ENCODE data around the gene TNNI2. TPM values are rescaled to one million over a fixed set of nuclear protein-coding genes. Genes with fewer than 3 reads are reported as not detected.
A peak's percentile ranks its signal among the peaks of the same experiment; 100 is the strongest.
"Not testable (repeated sequence)": the region's sequence is repeated elsewhere in the genome, so short reads cannot be mapped to it uniquely, and the experiment has no call there.

TNNI2 gene
- total RNA-seq, 2 experiments from 2014 or later: 0.31 TPM; not detected in 1

DNA sequence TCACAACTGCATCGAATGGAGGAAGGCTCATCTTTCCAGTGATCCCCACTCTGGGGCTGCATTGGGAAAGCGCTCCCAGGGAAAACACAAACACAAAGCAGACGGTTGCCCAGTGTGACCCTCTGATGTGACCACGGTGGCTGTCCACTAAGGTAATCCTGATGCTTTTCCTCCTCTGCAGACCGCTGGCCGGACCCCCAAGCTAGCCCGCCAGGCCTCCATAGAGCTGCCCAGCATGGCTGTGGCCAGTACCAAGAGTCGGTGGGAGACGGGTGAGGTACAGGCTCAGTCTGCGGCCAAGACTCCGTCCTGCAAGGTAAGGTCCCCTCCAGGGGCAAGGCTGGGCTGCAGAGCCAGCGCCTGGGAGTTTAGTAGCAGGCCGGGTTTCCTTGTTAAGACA lies 47.8 kb downstream of the TNNI2 start:
- H3K36me3 Mint-ChIP-seq, H3K27ac Mint-ChIP-seq, H3K9me3 Mint-ChIP-seq, H3K27me3 Mint-ChIP-seq, H3K4me3 Mint-ChIP-seq, DNase-seq: not testable (repeated sequence)
- H3K4me1 Mint-ChIP-seq: peaks cover 10% of the 10 kb centered on the region

DNA sequence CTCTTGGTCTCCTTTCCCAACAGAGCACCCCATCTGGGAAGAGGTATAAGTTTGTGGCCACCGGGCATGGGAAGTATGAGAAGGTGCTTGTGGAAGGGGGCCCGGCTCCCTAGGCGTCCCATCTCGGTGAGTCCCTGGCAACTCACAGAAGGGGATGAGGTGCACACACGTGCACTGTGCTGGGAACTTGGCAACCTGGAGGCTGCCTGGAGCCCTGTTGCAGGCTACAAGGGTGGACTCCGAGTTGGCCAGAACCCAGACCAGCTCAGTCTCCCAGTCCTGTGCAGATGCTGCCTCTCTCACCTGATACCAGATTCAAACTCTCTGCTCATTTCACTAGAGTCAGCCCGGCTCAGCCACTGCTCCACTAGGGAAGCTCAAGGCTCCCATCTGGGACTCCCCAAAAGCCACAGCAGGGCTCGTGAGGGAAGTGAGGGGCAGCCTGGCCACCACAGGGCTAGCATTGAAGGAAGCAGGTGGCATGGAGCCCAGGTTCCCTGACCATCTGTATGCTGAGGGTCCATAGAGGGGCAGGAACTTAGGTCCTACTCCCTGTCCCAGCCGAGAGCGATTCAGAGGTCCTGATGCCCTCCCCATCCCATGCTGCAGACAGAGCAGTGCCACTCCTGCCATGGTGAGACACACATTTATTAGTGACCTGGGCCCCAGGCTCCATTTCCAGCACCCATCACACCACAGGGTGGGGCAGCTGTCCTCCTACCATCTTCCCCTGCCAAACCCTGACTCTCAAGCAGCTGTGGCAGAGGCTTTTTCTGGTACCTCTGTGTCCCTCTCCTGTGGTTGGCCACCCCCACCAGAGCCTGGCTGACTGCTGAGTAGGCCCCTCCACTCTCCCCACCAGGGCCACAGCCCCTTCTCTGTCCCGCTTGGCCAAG lies 48.9 kb downstream of the TNNI2 start:
- DNase-seq: no peak
- Mint-ChIP-seq H3K9me3 (no peaks in the 10 kb centered on the region), H3K4me3 (no peak overlapping the region), H3K27me3 (no peaks in the 10 kb centered on the region), H3K27ac (no peak overlapping the region), H3K4me1 (peaks cover 17% of the 10 kb centered on the region), H3K36me3 (peaks cover 12% of the 10 kb centered on the region)

- no peaks in the 10 kb centered on the region for H3K9me3 Mint-ChIP-seq
- DNase-seq: no peak
- peaks cover 17% of the 10 kb centered on the region for H3K36me3 Mint-ChIP-seq
- peaks cover 17% of the 10 kb centered on the region for H3K4me1 Mint-ChIP-seq
- peak overlapping the region; percentile 66 for H3K27ac Mint-ChIP-seq
- no peaks in the 10 kb centered on the region for H3K27me3 Mint-ChIP-seq
- peak overlapping the region; percentile 81 for H3K4me3 Mint-ChIP-seq
Measured at GRCh38 chr11:1888347-1888753, 49.6 kb downstream of the TNNI2 start.

DNA sequence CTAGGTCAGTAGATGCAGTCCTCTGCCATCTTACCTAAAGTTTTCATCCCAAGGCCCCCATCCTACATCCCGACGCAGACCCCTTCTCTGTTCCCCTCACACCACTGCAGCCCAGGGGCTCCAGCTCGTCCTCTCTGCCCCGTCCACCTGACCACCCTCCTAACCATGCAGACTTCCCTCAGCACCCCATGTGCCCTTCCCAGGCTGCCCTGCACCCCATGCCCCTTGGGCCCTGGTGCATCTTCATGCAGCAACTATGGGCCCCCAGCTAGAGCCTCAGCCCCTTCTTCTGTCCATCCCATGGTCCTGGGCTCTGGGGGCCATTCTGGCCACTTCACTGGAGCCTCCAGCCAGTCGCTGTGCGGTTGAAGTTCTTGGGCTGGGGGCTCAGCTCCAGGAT lies 50.0 kb downstream of the TNNI2 start:
- DNase-seq: no peak
- H3K4me3 Mint-ChIP-seq: peak overlapping the region; percentile 81
- H3K36me3 Mint-ChIP-seq: peaks cover 21% of the 10 kb centered on the region
- H3K27ac Mint-ChIP-seq: peak overlapping the region; percentile 66
- no peaks in the 10 kb centered on the region for H3K27me3 Mint-ChIP-seq
- H3K9me3 Mint-ChIP-seq: no peaks in the 10 kb centered on the region
- H3K4me1 Mint-ChIP-seq: peaks cover 22% of the 10 kb centered on the region

- Mint-ChIP-seq H3K4me1 (peaks cover 22% of the 10 kb centered on the region), H3K27ac (peak overlapping the region; percentile 82), H3K36me3 (peaks cover 21% of the 10 kb centered on the region), H3K4me3 (peak overlapping the region; percentile 81), H3K9me3 (no peaks in the 10 kb centered on the region), H3K27me3 (no peaks in the 10 kb centered on the region)
- DNase-seq: peak; percentile 81
Measured at GRCh38 chr11:1889224-1889930, 50.6 kb downstream of the TNNI2 start.

DNA sequence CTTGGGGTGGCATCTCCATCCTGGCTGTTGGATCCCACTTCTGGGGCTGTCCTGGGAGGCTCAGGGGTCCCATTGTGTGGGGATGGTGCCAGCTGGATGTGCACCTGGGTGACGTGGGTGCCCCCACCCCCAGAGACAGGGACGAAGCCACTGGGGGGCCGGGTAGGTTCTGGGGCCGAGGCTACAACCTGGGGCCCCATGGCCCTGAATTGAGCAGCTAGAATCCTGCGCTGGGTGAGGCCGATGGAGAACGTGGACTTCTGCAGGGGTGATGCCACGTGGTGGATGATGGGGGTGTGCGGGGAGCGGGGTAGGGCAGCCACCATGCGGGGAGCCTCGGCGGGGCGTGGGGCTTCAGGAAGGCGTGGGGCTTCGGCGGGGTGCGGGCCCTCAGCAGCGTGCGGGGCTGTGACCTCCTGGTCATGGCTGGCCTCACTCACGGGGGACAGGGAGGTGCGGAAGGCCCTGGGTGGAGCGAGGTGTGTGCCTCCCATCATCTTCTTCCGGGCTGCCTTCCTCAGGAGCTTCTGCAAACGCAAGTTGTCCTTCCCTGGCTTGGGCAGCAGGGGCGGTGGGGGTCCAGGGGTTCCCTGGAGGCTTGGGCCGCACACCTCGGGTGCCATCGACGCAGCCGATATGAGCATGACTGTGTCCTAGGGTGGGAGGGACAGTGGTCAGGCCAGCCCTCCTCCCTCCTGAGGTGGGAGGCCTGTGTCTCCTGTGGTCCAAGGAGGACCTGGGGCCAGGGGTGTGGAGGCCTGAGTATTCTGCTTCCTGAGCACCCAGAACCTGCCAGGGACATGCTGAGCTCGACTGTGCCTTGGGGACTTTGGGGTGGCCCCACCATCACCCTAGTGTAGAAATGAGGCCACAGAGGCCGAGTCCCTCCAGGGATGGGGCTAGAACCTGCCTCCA lies 51.4 kb downstream of the TNNI2 start:
- Mint-ChIP-seq H3K4me3 (peak overlapping the region; percentile 81), H3K27ac (peak overlapping the region; percentile 82), H3K9me3 (no peaks in the 10 kb centered on the region), H3K4me1 (peaks cover 22% of the 10 kb centered on the region), H3K36me3 (peaks cover 21% of the 10 kb centered on the region), H3K27me3 (no peaks in the 10 kb centered on the region)
- DNase-seq: peak; percentile 54

Other genes starting within 250 kb of the TNNI2 start
- gene KRTAP5-2, start 240.7 kb upstream of the TNNI2 start, total RNA-seq: not detected
- not detected for gene KRTAP5-3, start 230.5 kb upstream of the TNNI2 start, total RNA-seq
- not detected for gene KRTAP5-4, start 216.8 kb upstream of the TNNI2 start, total RNA-seq
- gene KRTAP5-5, start 209.2 kb upstream of the TNNI2 start, total RNA-seq: not detected
- gene KRTAP5-6, start 141.8 kb upstream of the TNNI2 start, total RNA-seq: not detected
- gene IFITM10, start 88.4 kb upstream of the TNNI2 start, total RNA-seq: not detected
- 10 to 100 TPM; 40.9 to 43.0 TPM for gene CTSD, start 75.1 kb upstream of the TNNI2 start, total RNA-seq
- not detected for gene SYT8, start 4.0 kb upstream of the TNNI2 start, total RNA-seq
- 100 to 1,000 TPM; 147 to 148 TPM for gene LSP1, start 14.1 kb downstream of the TNNI2 start, total RNA-seq
- gene PRR33, start 52.9 kb downstream of the TNNI2 start, total RNA-seq: under 1 TPM; 0.20 to 0.31 TPM
- under 1 TPM; 0.50 to 0.54 TPM for gene TNNT3, start 80.7 kb downstream of the TNNI2 start, total RNA-seq
- gene MRPL23, start 108.4 kb downstream of the TNNI2 start, total RNA-seq: 100 to 1,000 TPM; 148 to 151 TPM
- not detected for gene H19, start 158.9 kb downstream of the TNNI2 start, total RNA-seq